Activated T-helper 1 cell treated with anti-CD3 and anti-CD28 coated beads, Interleukin-2, amount 50 U/mL, for 16 hours (primary cell): ENCODE results near the gene CADPS2.

Experiments
- DNase-seq, 2 donors: peaks; one replicate each; pipeline ENCODE4 v3.0.0-alpha.2; 2020; ENCODE audit warnings: low read depth in 1 of 2, low spot score in 1 of 2

The CADPS2 gene

DNA sequence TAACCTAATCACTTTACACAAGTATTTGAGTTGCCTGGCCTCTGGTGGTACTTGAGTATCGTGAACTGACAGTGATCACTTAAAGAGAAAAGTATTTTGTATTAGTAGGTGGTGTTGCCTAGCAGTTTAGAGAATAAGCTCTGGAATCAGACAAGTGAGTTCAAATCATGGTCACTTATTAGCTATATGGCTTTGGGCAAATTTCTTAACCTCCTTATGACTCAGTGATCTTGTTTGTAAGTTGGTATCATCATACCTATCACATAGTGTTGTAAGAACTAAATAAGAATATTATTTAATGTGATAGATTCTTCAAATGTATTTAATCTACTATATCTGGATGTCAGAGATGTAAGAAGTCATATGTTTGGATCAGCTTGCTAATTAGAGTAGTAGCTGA is 351.2 kb downstream of the CADPS2 start:
- DNase-seq, result no peak

DNA sequence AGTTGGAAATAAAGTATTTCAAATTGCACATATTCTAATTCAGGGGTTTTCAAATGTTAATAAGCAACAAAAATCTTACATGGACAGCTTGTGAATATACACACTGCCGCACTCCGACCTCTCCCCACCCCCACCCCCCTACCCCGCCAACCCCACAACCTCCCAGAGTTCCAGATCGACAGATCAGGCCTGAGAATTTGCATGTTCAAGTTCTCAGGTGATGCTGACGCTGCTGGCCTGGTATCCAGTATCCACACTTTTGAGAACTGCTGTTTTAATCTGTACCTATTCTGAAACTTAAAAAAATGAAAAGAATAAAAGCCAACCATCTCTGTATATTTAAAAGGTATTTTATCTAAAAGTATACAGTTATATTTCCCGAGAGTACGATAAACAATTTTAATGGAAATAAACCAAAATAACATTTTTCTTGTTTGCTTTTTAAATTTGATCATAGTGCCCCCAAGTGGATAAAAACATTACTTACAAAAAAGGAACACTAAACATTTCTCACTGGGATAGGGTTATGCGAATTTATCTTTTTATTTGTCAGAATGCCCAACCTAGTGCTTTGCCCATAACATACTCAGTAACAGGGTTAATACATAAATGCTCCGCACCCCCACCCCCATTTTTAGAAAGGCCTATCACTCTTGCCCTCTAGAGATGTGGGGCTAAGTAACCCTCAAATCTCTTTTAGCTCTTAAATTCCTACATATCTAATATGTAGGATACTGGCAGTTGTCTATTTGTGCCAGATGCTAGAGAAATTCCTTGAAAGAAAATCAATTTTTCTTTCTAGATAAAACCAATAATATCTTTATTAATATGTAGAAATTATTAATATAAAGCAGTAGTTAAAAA is 353.6 kb downstream of the CADPS2 start:
- DNase-seq, result no peak

DNA sequence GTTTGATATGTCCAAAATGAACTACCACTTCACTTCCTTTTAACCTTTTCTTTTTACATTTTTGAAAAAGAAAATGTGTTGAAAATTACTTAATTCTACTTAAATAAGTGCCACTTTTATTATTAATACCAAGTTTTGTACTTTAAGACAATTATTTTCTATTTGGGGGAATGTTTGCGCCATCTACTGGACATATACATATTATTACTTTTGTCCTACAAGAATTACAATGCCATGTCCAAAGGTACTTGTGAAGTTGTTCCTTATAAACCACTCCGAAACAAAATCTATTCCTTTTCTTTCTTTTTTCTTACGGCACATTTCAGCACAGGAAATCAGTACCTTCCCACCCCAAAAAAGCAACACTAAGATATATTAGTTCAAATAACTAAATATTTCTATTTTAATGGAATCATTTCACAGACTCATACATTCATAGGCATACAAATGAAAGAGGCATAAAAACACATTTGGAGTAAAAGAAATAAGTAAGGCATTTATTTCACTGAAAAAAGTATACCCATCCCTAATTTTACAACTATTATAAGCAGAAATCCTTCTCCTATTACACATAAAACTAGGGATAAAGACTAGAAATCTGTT is 357.3 kb downstream of the CADPS2 start:
- no peak for DNase-seq

DNA sequence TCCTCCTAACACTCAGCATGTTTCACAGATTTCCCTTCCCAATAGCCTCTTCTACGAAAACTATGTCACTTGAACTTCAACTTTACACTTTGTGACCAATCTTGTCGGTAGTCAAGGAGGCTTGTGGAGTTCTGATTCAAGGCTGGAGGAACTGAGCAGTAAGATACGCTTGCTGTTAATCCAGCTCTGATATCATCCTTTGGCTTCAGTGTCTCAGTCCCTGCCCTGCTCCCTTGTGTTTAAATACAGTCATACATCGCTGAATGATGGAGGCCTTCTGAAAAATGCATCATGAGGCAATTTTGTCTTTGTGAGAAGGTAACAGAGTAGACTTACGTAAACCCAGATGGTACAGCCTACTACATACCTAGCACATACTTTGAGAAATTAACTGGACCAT is 360.9 kb downstream of the CADPS2 start:
- DNase-seq, result no peak

DNA sequence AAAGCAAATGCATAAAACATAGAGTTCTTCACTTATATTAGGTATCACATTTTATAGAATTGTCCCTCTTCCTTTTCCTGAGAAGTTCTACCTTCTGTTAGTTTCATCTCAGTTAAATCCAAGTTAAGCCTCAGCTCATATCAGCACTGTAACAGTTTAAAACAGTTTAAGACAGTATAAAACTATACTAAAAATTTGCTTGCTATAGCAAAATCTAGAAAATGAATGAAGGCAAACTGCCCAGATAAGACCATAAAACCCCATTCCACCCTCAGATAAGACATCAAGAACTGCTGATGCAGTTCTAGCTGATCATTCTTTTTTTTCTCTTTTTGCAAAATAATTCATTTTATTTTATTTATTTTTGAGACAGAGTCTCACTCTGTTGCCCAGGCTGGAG is 364.5 kb downstream of the CADPS2 start:
- DNase-seq, result no peak

DNA sequence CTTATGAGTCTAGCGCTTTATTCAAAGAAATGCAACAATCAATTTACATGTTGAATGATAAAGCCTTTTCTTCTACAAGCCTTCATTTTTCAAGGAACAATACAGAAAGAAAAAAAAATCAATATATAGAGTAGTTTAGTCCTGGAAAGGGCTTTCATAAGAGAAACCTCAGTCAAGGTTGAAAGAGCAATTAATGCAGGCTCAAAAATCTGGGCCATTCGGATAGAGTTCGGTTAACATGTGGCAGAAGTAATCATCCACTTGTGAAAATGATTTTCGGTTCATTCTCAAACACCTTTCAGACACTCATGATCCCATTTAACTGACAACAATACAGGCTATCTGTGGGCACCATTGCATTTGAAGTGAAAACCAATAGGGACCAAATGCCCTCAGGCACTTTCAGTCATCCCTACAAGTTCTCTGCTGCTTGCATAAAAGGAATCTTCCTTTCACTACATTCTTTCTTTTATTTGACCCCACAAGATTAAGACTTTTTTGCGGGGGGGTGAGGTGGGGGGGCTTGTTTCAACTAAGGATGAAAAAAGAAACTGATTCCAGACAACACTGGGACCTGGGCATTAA is 365.2 kb downstream of the CADPS2 start:
- DNase-seq, result no peak

DNA sequence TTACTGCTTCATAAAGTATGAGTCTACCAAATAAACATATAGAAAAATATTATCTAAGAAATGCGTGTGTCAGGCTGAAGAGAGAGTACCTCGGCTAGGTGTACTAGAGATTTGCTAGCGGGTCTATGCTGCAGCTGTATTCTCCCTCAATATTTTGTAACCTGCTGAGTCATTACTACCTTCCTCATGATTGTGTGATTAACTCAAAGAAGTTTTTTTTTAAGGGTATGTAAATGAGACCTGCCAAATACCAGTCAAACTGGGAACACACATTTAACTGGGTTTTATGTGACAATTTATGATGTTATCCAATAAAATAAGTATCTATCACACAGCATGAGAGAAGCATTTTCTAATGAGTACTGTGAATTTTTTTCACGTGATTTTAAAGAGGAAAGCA is 367.8 kb downstream of the CADPS2 start:
- DNase-seq, result no peak

DNA sequence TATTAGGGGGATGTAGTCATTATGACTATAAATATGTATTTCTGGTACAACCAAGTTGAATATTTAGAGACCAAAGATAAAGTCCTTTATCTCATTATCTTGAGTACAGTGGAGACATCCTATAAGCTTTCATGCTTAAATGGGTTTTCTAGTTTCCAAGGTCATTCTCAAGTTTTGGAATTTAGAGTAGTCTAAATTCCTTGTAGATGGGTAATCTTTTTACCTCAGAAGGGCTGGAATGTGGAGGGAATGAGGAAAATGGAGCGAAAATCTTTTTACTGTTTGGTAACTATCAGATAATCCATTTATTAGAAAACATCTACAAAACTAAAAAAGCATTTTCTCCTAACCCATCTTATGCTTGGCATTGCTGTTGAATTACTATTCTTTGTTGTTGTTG is 368.7 kb downstream of the CADPS2 start:
- no peak for DNase-seq

DNA sequence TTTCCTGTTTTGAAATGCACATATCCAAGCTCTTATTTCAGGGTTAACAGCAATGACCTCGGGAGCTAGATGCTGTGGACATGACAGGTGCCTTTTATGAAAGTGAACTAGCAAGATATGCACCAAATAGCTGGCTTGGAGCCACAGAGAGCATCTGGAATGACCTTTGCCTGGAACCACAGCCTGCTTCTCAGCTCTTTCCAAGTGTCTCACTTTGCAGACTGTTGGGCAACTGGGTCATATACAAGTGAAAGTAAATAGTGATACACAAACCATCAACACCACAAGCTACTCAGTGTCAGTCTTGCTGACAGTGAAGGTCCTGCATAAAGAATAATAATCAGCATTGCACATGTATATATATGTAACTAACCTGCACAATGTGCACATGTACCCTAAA is 370.9 kb downstream of the CADPS2 start:
- no peak for DNase-seq

DNA sequence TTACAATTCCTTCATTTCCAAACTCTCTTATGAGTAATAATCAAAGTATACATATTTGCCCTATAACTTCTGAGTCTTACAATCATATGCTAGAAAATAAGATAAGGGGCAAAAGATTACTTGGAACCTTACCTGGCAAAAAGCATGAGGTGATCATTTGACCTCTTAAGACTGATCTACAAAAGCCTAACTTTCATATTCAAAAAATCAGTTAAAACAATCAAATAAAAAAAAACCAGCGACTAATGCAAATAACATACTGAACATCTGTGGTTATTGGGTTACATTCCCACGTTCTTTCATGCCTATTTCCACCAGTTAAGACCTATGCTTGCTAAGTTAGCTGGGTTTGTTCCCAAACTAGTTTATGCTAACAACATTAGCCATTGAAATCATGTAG is 375.0 kb downstream of the CADPS2 start:
- DNase-seq, result no peak

DNA sequence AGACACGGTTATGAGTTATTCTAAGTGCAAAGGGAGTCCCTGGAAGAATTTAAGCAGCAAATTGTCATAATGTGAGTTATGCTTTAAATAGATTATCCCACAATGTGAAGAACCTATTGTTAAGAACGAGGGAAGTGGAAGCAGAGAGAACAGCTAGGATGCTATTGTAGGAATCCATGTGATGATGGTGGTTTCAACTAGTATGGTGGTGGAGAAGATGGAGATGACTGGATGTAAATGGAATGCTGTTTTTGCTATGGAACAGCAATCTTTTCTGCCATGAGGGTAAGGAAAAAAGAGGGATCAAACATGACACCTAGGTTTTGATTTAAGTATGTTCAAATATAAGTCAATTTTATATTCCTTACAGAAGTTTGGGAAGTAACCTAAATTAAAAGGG is 378.7 kb downstream of the CADPS2 start:
- DNase-seq, result no peak

DNA sequence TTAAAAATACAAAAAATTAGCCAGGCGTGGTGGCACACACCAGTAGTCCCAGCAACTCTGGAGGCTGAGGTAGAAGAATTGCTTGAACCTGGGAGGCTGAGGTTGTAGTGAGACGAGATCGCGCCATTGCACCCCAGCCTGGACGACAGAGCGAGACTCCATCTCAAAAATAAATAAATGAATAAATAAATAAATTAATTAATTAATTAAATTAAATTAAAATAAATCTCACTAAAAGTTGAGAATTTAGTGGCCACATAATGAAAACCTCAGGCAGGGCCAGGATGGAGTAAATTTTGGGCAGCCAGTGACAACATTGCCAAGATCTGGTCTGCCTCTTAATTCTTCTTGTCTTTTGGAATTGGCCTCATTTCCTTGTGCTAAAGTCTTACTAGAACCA is 394.3 kb downstream of the CADPS2 start:
- DNase-seq, result no peak

DNA sequence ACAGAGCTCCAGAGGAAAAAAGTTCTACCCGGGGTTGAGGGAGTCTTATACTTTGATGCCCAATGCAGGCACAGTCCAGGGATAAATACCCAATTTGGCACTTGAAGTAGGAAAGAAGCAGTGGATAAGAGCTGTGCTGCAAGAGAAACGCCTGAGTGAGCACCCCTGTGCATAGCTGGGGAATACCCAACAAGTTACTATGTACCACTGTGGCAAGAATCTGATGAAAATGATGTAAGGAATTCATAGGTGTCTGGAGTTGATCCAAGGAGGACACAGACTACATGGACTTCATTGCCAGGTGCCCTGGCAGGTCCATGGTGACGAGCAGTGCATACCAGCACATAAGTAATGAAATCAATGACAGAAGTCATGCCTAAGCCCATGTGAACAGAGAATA is 398.0 kb downstream of the CADPS2 start:
- DNase-seq, result no peak

DNA sequence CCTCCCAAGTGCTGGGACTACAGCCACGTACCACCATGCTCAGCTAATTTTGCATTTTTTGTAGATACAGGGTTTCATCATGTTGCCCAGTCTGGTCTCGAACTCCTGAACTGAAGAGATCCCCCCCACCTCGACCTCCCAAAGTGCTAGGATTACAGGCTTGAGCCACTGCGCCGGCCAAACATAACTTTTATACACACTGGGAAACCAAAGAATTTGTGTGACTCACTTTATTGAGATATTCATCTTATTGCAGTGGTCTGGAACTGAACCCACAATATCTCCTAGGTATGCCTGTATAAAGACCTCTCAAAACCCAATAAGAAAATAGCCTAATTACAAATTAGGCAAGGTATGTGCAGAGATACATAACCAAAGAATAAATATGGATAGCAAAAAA is 399.1 kb downstream of the CADPS2 start:
- no peak for DNase-seq

DNA sequence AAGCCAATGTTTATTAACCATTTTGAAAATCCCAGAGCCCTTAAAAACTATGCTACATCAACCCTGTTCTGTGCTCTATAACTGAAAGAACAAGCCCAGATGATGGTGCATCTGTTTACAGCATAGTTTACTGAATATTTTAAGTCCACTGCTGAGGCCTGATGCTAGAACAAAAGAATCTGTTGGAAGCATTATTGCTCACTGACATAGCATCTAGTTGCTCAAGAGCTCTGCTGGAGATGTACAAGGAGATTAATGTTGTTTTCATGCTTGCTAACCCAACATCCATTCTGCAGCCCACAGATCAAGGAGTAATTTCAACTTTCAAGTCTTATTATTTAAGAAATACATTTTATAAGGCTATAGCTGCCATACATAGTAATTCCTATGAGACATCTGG is 400.4 kb downstream of the CADPS2 start:
- DNase-seq, result no peak

DNA sequence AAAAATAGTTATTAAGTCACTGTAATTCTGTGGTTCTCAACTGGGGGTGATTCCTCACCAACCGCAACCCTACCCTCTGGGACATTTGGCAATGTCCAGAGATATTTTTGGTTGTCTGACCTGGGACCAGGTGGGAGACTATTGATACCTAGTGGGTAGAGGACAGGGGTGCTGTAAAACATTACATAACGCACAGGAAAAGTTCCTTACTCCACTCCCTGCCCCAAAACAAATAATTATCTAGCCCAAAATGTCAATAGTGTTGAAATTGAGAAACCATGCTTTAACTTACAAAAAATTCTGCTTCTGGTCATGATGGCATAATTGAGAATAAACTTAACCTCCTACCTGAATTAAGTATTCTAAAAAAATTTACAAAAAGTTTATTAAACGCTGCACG is 404.0 kb downstream of the CADPS2 start:
- DNase-seq, result no peak

DNA sequence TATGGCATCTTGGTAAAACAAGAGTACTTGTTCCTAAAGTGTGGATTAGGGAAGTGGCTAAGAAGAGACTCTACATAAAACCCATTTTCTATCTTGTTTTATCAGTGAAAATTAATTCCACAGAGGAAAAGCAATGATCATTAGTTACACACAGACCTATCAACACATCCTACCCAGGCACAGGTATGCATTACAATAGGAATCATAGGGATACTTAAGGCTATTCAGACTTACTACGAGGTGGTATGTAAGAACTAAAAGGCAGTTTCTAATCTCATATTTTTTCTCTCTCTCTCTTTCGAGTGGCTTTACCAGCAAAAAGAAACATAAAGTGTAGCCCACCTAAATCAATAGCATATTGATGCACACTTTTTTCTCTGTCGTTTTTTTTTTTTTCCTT is 415.4 kb downstream of the CADPS2 start:
- DNase-seq, result no peak

DNA sequence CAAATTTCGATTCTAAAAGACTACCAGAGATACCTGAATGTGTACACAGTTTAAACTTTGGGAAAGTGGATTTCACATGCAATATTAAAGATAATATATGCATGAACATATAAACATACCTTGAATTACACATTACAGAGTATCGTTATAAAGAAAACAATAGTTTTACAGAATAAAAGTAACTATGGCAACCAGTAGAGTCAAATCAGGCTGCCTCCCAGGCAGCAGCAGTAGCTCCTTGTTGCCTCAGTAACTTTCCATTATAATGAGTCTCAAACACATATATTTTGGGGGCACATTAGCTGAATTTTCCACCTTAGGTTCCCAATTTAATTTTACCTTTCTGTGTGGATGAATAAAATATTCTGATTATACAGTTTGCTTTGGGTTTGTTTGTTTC is 417.3 kb downstream of the CADPS2 start:
- no peak for DNase-seq

DNA sequence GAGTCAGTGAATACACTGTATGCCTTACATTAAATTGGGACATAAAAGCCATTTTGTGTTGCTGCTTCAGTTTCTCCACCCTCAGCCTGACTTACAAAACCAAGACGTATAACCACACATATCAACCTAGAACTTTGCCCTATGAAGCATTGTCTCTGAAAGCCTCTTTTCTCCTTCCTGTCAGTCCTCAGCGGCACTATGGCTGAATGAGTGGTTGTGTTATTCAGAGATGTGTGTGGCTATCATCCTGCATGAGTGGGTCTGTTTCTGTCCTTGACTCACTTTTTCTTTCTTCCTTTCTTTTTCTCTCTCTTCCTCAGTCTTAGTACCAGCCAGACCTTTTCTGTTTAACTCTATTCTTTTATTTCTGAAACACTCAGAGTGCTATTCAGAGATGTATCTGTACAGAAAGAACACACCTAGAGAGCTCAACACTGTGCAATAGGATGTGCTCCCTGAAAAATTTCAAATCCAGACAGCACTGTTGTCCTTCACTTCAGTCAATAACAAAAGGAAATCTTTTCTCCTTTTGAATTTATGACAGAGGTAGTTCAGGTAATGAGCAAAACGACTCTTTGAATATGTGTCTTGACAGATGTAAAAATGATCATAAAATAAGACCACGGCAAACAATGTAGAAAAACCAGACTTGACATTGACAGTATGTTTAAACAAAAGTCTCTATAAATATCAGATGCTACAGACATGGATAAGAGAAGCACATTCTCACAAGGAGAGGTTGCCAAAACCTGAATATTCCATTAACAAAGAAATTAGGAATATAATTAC is 418.4 kb downstream of the CADPS2 start:
- DNase-seq, result no peak

DNA sequence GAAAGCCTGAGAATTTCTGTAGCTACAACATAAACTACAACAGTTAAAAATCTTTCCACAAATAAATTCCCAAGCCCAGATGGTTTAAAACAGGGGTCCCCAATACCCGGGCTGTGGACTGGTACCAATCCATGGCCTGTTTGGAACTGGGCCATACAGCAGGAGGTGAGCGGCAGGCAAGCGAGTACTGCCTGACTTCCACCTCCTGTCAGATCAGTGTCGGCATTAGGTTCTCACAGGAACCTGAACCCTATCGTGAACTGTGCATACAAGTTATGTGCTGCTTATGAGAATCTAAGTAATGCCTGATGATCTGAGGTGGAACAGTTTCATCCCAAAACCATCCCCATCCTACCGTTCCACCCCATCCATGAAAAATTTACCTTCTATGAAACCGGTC is 421.0 kb downstream of the CADPS2 start:
- no peak for DNase-seq

DNA sequence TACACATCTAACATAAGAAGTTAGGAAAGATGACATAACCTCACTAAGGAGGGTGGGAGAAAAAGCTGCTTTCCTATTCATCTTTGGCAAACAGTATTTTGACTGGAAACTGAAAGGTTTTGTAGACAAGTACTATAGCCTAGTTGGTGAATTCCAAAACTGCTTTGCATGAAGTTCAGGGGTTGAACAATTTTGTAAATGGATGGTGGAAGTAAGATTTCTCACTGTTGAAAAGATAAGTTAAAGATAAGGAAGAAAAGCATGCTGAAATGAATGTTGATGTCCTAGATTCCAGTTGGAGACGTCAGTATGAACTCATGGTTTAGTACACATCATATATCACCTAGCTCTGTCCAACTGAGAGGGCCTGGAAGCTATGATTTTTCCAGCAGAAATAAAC is 422.6 kb downstream of the CADPS2 start:
- no peak for DNase-seq

DNA sequence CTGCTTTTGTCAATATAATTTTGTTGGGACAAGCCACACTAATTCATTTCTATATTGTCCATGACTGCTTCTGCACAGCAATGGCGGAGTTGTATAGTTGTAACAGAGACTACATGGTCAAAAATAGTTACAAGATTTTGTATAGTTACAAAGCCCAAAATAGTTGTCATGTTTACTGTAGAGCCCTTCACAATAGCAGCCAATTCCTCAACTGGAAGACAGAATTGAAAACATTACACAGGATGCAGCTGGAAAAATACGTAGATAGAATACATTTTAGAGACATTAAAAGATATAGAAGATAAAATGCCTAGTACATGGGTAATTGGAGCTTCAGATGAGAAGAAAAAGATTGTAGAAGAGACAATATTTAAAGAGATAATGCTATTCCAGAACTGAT is 425.3 kb downstream of the CADPS2 start:
- no peak for DNase-seq
